Panc1 (cell line): ENCODE results near the gene KBTBD2. TPM values are rescaled to one million over a fixed set of nuclear protein-coding genes. Genes with fewer than 3 reads are reported as not detected.

Source experiments
- ATAC-seq: fragments of 200-7000 bp; cut with Tn5 transposase; 2 replicates; pipeline ENCODE4 v1.9.1; 2020; ENCODE audit warnings: mild to moderate bottlenecking, moderate library complexity
- BruUV-seq: library from RNA; stranded (reverse); fragments of 400-500 nt; replicated peaks from 2 replicates; lab custom pipeline; 2021; lab: Mats Ljungman, UMichigan
- CTCF ChIA-PET: fragments of 300-600 bp; sonication (Branson Sonifier 250); formaldehyde crosslinking; loops from one replicate; lab custom pipeline; 2022; ENCODE audit warnings: antibody characterized with exemption; lab: Charles Lee
- POLR2A ChIA-PET: fragments of 300-600 bp; sonication (Branson Sonifier 250); formaldehyde crosslinking; loops from one replicate; lab custom pipeline; 2022; ENCODE audit warnings: antibody characterized with exemption; lab: Charles Lee
- DNase-seq: peaks from one replicate; pipeline ENCODE4 v3.0.0-alpha.2; 2010; ENCODE audit warnings: low read depth, low spot score
- H3K27ac ChIP-seq: 2 replicates; pipeline ENCODE4 v1.5.1; 2011; ENCODE audit warnings: mild to moderate bottlenecking, low read length, inconsistent platforms
- H3K27me3 ChIP-seq: fragments of 200-500 bp; sonication (Bioruptor generic); 2 replicates; pipeline ENCODE4 v1.6.0; 2014; ENCODE audit warnings: low read length, inconsistent platforms; ENCODE audit not compliant: control insufficient read depth, insufficient read depth
- H3K36me3 ChIP-seq: fragments of 200-500 bp; sonication (Bioruptor generic); 2 replicates; pipeline ENCODE4 v1.5.1; 2014; ENCODE audit warnings: inconsistent platforms, mild to moderate bottlenecking, low read length, moderate library complexity; ENCODE audit not compliant: control insufficient read depth, insufficient read depth
- H3K4me1 ChIP-seq: 2 replicates; pipeline ENCODE4 v1.5.1; 2011; ENCODE audit warnings: inconsistent platforms, mild to moderate bottlenecking, low read length, moderate library complexity; ENCODE audit not compliant: control insufficient read depth, insufficient read depth
- H3K4me3 ChIP-seq, 2 experiments: 2 replicates each; pipeline ENCODE4 v1.5.1; 2011 to 2012; ENCODE audit warnings: low read depth in 2 of 2, low read length in 2 of 2, mild to moderate bottlenecking in 2 of 2, inconsistent platforms in 1 of 2, moderate library complexity in 1 of 2
- H3K9me3 ChIP-seq: fragments of 200-500 bp; sonication (Bioruptor generic); 2 replicates; pipeline ENCODE4 v1.5.1; 2014; ENCODE audit warnings: low read depth, mild to moderate bottlenecking, inconsistent platforms, low read length, moderate library complexity; ENCODE audit not compliant: control insufficient read depth, insufficient read depth
- POLR2AphosphoS5 ChIP-seq: IDR thresholded peaks from 2 replicates; pipeline ENCODE4 v1.6.1; 2012; ENCODE audit warnings: mild to moderate bottlenecking, low read depth, low read length, moderate library complexity
- SIN3A ChIP-seq: IDR thresholded peaks from 2 replicates; pipeline ENCODE4 v1.6.1; 2012; ENCODE audit warnings: low read depth, mild to moderate bottlenecking, low read length, moderate library complexity, borderline replicate concordance; ENCODE audit not compliant: insufficient read depth
- TCF7L2 ChIP-seq: IDR thresholded peaks from 2 replicates; pipeline ENCODE4 v1.6.1; 2011; ENCODE audit warnings: mild to moderate bottlenecking, low read depth, low read length, inconsistent platforms
- in situ Hi-C: cut with HindIII; loops from 2 replicates; pipeline ENCODE4 v1.10.0; 2016; ENCODE audit warnings: low sequenced_read_pairs, low pct_unique_long_range_greater_than_20kb
- intact Hi-C: fragments of 100-400 bp; cut with micrococcal nuclease; formaldehyde crosslinking; loops from one replicate; pipeline ENCODE4 v1.10.0; 2022; ENCODE audit not compliant: unreplicated experiment
- total RNA-seq: library from RNA; stranded (reverse); gene quantifications from one replicate; pipeline ENCODE4 v1.2.1, GENCODE V29; 2021; ENCODE audit not compliant: unreplicated experiment
- TF ChIP-seq, protein P1 (sequence below), 2 experiments: IDR thresholded peaks; 2 replicates each; pipeline ENCODE4 v1.6.1; 2011 to 2012; ENCODE audit warnings: low read depth in 2 of 2, control low read depth in 1 of 2, low read length in 1 of 2, mild to moderate bottlenecking in 1 of 2, moderate library complexity in 1 of 2; ENCODE audit not compliant: insufficient read depth in 1 of 2
- TF ChIP-seq, protein P2 (sequence below): fragments of 450-650 bp; IDR thresholded peaks from 2 replicates; pipeline ENCODE4 v1.5.1; 2017; ENCODE audit warnings: mild to moderate bottlenecking

Gene KBTBD2
- total RNA-seq, 1 experiment from 2014 or later = 36.8 TPM

DNA sequence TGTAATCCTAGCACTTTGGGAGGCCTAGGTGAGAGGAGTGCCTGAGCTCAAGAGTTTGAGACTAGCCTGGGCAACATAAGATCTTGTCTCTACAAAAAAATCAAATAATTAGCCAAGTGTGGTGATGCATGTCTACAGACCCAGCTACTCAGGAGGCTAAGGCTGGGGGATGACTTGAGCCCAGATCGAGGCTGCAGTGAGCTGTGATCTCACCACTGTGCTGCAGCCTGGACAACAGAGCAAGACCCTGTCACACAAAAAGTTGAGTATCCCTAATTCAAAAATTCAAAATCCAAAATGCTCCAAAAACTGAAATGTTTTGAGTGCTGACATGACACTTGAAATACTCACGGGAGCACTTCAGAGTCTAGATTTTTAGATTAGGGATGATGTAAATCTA lies 19.1 kb downstream of the KBTBD2 start:
- POLR2A ChIA-PET = no interaction called here
- Histone ChIP-seq H3K4me3 (no peak overlapping the region), H3K36me3 (peaks cover 19% of the 10 kb centered on the region), H3K4me1 (no peaks in the 10 kb centered on the region), H3K27me3 (no peaks in the 10 kb centered on the region), H3K27ac (no peak overlapping the region), H3K9me3 (no peaks in the 10 kb centered on the region)
- DNase-seq = no peak
- in situ Hi-C loops = no loop called here
- CTCF ChIA-PET = no interaction called here
- no TSS peak for BruUV-seq
- intact Hi-C loops = no loop called here
- ATAC-seq = no peak
- TF ChIP-seq TCF7L2 (no peak), POLR2AphosphoS5 (no peak), SIN3A (no peak)
- TF ChIP-seq, protein P1, sequence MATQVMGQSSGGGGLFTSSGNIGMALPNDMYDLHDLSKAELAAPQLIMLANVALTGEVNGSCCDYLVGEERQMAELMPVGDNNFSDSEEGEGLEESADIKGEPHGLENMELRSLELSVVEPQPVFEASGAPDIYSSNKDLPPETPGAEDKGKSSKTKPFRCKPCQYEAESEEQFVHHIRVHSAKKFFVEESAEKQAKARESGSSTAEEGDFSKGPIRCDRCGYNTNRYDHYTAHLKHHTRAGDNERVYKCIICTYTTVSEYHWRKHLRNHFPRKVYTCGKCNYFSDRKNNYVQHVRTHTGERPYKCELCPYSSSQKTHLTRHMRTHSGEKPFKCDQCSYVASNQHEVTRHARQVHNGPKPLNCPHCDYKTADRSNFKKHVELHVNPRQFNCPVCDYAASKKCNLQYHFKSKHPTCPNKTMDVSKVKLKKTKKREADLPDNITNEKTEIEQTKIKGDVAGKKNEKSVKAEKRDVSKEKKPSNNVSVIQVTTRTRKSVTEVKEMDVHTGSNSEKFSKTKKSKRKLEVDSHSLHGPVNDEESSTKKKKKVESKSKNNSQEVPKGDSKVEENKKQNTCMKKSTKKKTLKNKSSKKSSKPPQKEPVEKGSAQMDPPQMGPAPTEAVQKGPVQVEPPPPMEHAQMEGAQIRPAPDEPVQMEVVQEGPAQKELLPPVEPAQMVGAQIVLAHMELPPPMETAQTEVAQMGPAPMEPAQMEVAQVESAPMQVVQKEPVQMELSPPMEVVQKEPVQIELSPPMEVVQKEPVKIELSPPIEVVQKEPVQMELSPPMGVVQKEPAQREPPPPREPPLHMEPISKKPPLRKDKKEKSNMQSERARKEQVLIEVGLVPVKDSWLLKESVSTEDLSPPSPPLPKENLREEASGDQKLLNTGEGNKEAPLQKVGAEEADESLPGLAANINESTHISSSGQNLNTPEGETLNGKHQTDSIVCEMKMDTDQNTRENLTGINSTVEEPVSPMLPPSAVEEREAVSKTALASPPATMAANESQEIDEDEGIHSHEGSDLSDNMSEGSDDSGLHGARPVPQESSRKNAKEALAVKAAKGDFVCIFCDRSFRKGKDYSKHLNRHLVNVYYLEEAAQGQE (IDR thresholded peaks at IDR 0.05; ENCODE audit: insufficient read depth in 1 of 2, low read depth in 2 of 2, low read length in 1 of 2) = no peak
- TF ChIP-seq, protein P2, sequence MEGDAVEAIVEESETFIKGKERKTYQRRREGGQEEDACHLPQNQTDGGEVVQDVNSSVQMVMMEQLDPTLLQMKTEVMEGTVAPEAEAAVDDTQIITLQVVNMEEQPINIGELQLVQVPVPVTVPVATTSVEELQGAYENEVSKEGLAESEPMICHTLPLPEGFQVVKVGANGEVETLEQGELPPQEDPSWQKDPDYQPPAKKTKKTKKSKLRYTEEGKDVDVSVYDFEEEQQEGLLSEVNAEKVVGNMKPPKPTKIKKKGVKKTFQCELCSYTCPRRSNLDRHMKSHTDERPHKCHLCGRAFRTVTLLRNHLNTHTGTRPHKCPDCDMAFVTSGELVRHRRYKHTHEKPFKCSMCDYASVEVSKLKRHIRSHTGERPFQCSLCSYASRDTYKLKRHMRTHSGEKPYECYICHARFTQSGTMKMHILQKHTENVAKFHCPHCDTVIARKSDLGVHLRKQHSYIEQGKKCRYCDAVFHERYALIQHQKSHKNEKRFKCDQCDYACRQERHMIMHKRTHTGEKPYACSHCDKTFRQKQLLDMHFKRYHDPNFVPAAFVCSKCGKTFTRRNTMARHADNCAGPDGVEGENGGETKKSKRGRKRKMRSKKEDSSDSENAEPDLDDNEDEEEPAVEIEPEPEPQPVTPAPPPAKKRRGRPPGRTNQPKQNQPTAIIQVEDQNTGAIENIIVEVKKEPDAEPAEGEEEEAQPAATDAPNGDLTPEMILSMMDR = no peak

DNA sequence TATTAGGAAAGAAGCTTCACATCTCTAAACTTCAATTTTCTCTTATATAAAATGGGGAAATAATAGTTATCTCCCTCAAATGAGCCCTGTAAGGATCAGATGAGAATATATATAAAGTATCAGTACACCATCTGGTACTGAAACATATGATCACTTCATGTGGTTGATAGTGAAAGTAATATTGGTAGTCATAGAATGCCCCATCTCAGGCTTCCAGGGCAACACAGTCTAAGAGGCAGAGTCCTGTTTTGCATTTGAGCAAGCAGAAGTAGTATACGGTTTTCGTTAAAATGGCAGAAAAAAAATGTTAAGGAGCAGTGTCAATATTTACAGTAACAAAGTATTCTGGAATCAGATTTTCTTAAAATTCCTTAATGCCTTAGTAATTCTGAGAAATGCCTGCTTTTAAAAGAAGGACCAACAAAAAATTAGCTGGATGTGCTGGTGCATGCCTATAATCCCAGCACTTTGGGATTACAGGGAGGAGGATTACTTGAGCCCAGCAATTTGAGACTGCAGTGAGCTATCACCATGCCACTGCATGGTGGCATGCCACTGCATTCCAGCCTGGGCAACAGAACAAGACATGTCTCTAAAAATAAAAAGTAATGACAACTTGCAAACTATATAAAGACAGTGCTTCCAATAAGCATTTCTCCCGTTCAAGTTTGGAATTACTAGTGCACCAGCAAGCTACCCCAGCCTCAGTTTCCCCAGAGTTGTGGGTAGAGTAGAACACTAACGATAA lies 19.8 kb downstream of the KBTBD2 start:
- in situ Hi-C loops (no loop called here), intact Hi-C loops (no loop called here)
- H3K9me3 ChIP-seq = no peaks in the 10 kb centered on the region
- H3K4me3 ChIP-seq = no peak overlapping the region
- H3K4me1 ChIP-seq = no peaks in the 10 kb centered on the region
- ChIA-PET CTCF (no interaction called here), POLR2A (no interaction called here)
- H3K27me3 ChIP-seq = no peaks in the 10 kb centered on the region
- TF ChIP-seq, protein P2 = no peak
- TF ChIP-seq TCF7L2 = no peak
- no peak for TF ChIP-seq POLR2AphosphoS5
- TF ChIP-seq, protein P1 (IDR thresholded peaks at IDR 0.05; ENCODE audit: insufficient read depth in 1 of 2, low read depth in 2 of 2, low read length in 1 of 2) = no peak
- no peak for TF ChIP-seq SIN3A
- BruUV-seq = no TSS peak
- no peak overlapping the region for H3K27ac ChIP-seq
- ATAC-seq (no peak), DNase-seq (no peak)
- peaks cover 19% of the 10 kb centered on the region for H3K36me3 ChIP-seq
